Measurements from ENCODE around the gene INCENP. TPM values are rescaled to one million over a fixed set of nuclear protein-coding genes. Genes with fewer than 3 reads are reported as not detected.

INCENP gene
- total and polyA plus RNA-seq, 10 of the 15 experiments (the other 5 are each of a cell fraction or from before 2014, with no cell fraction given): 1.4 to 96.8 (median 29.0) TPM

DNA sequence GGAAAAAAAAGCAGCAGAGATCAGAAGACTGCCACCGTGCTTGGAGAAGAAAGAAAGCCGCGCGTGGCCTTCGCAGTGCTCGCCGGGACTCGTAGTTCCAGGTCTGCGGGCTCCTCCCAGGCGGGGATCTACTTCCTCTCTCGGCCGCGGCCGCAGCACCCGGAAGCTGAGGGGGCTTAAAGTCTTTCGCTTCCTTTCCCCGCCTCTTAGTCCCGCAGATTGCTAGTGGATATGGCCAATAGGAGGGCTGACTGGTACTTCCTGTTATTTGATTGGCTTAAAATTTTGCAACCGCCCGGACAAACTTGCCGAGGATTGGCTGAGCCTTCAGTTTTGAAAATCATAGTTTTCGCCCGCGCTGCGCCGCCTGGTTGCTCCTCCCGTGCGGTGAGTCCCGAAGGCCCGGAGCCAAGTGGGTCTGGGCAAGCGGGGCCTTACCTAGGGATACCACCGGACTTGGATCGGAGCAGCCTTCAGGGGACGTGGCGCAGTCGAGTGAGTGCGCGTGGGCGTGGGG is at the start of gene INCENP (continued):
- TF ChIP-seq, protein P1, sequence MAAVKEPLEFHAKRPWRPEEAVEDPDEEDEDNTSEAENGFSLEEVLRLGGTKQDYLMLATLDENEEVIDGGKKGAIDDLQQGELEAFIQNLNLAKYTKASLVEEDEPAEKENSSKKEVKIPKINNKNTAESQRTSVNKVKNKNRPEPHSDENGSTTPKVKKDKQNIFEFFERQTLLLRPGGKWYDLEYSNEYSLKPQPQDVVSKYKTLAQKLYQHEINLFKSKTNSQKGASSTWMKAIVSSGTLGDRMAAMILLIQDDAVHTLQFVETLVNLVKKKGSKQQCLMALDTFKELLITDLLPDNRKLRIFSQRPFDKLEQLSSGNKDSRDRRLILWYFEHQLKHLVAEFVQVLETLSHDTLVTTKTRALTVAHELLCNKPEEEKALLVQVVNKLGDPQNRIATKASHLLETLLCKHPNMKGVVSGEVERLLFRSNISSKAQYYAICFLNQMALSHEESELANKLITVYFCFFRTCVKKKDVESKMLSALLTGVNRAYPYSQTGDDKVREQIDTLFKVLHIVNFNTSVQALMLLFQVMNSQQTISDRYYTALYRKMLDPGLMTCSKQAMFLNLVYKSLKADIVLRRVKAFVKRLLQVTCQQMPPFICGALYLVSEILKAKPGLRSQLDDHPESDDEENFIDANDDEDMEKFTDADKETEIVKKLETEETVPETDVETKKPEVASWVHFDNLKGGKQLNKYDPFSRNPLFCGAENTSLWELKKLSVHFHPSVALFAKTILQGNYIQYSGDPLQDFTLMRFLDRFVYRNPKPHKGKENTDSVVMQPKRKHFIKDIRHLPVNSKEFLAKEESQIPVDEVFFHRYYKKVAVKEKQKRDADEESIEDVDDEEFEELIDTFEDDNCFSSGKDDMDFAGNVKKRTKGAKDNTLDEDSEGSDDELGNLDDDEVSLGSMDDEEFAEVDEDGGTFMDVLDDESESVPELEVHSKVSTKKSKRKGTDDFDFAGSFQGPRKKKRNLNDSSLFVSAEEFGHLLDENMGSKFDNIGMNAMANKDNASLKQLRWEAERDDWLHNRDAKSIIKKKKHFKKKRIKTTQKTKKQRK (IDR thresholded peaks at IDR 0.05; ENCODE audit: low read depth, low read length): peak; percentile 49; the same call in 1 of the 2 replicates
- 0 out of 3 replicates have a peak, but pooled peaks have one; percentile 14 for TF ChIP-seq POU2F2 (IDR thresholded peaks at IDR 0.05; ENCODE audit: borderline replicate concordance, low read depth, low read length)
- TF ChIP-seq GATAD2B (conservative IDR thresholded peaks at IDR 0.05; ENCODE audit: low read depth): peak; percentile 54; the same call in 1 of the 2 replicates
- peak; percentile 79 for TF ChIP-seq SIX5 (IDR thresholded peaks at IDR 0.05; ENCODE audit: low read depth, low read length, severe bottlenecking)
- peak; percentile 24; the same call in 1 of the 2 replicates for TF ChIP-seq LARP7 (IDR thresholded peaks at IDR 0.05)
- TF ChIP-seq EED (IDR thresholded peaks at IDR 0.05; ENCODE audit: low read depth): no peak
- no peak for TF ChIP-seq JUNB (IDR thresholded peaks at IDR 0.05)
- TF ChIP-seq RAD21 (IDR thresholded peaks at IDR 0.05; ENCODE audit: insufficient read depth, low read depth, low read length): no peak
- TF ChIP-seq, protein P2, sequence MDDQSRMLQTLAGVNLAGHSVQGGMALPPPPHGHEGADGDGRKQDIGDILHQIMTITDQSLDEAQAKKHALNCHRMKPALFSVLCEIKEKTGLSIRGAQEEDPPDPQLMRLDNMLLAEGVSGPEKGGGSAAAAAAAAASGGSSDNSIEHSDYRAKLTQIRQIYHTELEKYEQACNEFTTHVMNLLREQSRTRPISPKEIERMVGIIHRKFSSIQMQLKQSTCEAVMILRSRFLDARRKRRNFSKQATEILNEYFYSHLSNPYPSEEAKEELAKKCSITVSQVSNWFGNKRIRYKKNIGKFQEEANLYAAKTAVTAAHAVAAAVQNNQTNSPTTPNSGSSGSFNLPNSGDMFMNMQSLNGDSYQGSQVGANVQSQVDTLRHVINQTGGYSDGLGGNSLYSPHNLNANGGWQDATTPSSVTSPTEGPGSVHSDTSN (IDR thresholded peaks at IDR 0.05; ENCODE audit: insufficient replicate concordance, low read depth, low read length): peak; percentile 91
- peak; percentile 52; the same call in 1 of the 2 replicates for TF ChIP-seq DPF2 (IDR thresholded peaks at IDR 0.05)
- TF ChIP-seq, protein P3, sequence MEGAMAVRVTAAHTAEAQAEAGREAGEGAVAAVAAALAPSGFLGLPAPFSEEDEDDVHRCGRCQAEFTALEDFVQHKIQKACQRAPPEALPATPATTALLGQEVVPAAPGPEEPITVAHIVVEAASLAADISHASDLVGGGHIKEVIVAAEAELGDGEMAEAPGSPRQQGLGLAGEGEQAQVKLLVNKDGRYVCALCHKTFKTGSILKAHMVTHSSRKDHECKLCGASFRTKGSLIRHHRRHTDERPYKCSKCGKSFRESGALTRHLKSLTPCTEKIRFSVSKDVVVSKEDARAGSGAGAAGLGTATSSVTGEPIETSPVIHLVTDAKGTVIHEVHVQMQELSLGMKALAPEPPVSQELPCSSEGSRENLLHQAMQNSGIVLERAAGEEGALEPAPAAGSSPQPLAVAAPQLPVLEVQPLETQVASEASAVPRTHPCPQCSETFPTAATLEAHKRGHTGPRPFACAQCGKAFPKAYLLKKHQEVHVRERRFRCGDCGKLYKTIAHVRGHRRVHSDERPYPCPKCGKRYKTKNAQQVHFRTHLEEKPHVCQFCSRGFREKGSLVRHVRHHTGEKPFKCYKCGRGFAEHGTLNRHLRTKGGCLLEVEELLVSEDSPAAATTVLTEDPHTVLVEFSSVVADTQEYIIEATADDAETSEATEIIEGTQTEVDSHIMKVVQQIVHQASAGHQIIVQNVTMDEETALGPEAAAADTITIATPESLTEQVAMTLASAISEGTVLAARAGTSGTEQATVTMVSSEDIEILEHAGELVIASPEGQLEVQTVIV (IDR thresholded peaks at IDR 0.05; ENCODE audit: borderline replicate concordance, partially characterized antibody): peak; percentile 89
- peak; percentile 85 for TF ChIP-seq PAX5 (IDR thresholded peaks at IDR 0.05; ENCODE audit: borderline replicate concordance, low read depth, low read length)
- TF ChIP-seq RAD51 (IDR thresholded peaks at IDR 0.05): peak; percentile 47; the same call in 1 of the 2 replicates
- TF ChIP-seq YY1 (IDR thresholded peaks at IDR 0.05; ENCODE audit: low read depth, low read length): 0 out of 2 replicates have a peak, but pooled peaks have one; percentile 28
- TF ChIP-seq NR2C1 (IDR thresholded peaks at IDR 0.05): peak; percentile 92
- TF ChIP-seq RFX5 (IDR thresholded peaks at IDR 0.05; ENCODE audit: low read depth, low read length): no peak
- TF ChIP-seq EP300 (IDR thresholded peaks at IDR 0.05; ENCODE audit: borderline replicate concordance in 1 of 2, control insufficient read depth in 1 of 2, low read depth in 2 of 2, low read length in 2 of 2): no peak
- TF ChIP-seq BHLHE40 (IDR thresholded peaks at IDR 0.05; ENCODE audit: borderline replicate concordance in 1 of 2, low read depth in 2 of 2, low read length in 1 of 2): peak; percentile 64 to 88; a peak in 3 of 4 replicates
- TF ChIP-seq EGR1 (IDR thresholded peaks at IDR 0.05; ENCODE audit: borderline replicate concordance in 1 of 2, low read depth in 2 of 2, low read length in 2 of 2): peak; percentile 54 to 65; a peak in 2 of 3 replicates
- TF ChIP-seq NFYB (IDR thresholded peaks at IDR 0.05; ENCODE audit: insufficient read depth, low read depth, low read length): peak; percentile 79
- peak; percentile 75 for TF ChIP-seq POLR2A (IDR thresholded peaks at IDR 0.05; ENCODE audit: low read depth, low read length)
- TF ChIP-seq SMC3 (IDR thresholded peaks at IDR 0.05; ENCODE audit: borderline replicate concordance, low read length): no peak
- TF ChIP-seq FOS (IDR thresholded peaks at IDR 0.05; ENCODE audit: borderline replicate concordance, extremely low read depth, insufficient read length): peak; percentile 91
- no peak for TF ChIP-seq HDAC6 (IDR thresholded peaks at IDR 0.05; ENCODE audit: unreplicated experiment)
- TF ChIP-seq HCFC1 (IDR thresholded peaks at IDR 0.05; ENCODE audit: low read length): peak; percentile 88
